Keratinocyte (primary cell): ENCODE measurements around the gene GFRA4. TPM values are rescaled to one million over a fixed set of nuclear protein-coding genes. Genes with fewer than 3 reads are reported as not detected.

Source experiments
- DNase-seq: peaks from one replicate; pipeline ENCODE4 v3.0.0-alpha.2; 2011; ENCODE audit warnings: low read depth, missing footprints, low spot score
- FAIRE-seq: peaks from 2 replicates; lab custom pipeline; 2011; peaks lifted over from hg19 to GRCh38; lab: Jason Lieb, UNC
- H2AFZ ChIP-seq: 2 replicates; pipeline ENCODE4 v1.6.0; 2012; ENCODE audit warnings: low read length, control low read depth, inconsistent platforms; ENCODE audit not compliant: control insufficient read depth
- H3K27ac ChIP-seq: 2 replicates; pipeline ENCODE4 v1.5.1; 2011; ENCODE audit warnings: low read length; ENCODE audit not compliant: control insufficient read depth, insufficient read depth
- H3K27me3 ChIP-seq: 3 replicates; pipeline ENCODE4 v1.6.0; 2011; ENCODE audit warnings: low read length; ENCODE audit not compliant: control insufficient read depth, insufficient read depth; ENCODE audit errors: extremely low read depth
- H3K36me3 ChIP-seq, 2 experiments: 2 replicates in 1 of 2; 3 replicates in 1 of 2; pipeline ENCODE4 v1.5.1; 2011; ENCODE audit warnings: low read length in 2 of 2, mild to moderate bottlenecking in 1 of 2; ENCODE audit not compliant: control insufficient read depth in 2 of 2, insufficient read depth in 2 of 2; ENCODE audit errors: extremely low read depth in 1 of 2
- H3K4me1 ChIP-seq: 3 replicates; pipeline ENCODE4 v1.5.1; 2011; ENCODE audit warnings: low read length; ENCODE audit not compliant: control insufficient read depth, insufficient read depth; ENCODE audit errors: extremely low read depth
- H3K4me2 ChIP-seq: 3 replicates; pipeline ENCODE4 v1.6.0; 2011; ENCODE audit warnings: low read depth, low read length; ENCODE audit not compliant: control insufficient read depth, insufficient read depth; ENCODE audit errors: extremely low read depth
- H3K4me3 ChIP-seq, 3 experiments: fragments of 200-600 bp in 1 of 3; sonication (generic) in 1 of 3; 2 replicates in 2 of 3; 3 replicates in 1 of 3; pipeline ENCODE4 v1.5.1; 2011 to 2016; ENCODE audit warnings: low read length in 3 of 3, mild to moderate bottlenecking in 3 of 3, control low read depth in 2 of 3, inconsistent platforms in 1 of 3, low read depth in 1 of 3, mixed read lengths in 1 of 3, mixed run types in 1 of 3, moderate library complexity in 1 of 3; ENCODE audit not compliant: control insufficient read depth in 2 of 3, insufficient read depth in 2 of 3; ENCODE audit errors: extremely low read depth in 1 of 3
- H3K79me2 ChIP-seq: 2 replicates; pipeline ENCODE4 v1.6.0; 2012; ENCODE audit warnings: low read length; ENCODE audit not compliant: control insufficient read depth, insufficient read depth
- H3K9ac ChIP-seq: 3 replicates; pipeline ENCODE4 v1.6.0; 2011; ENCODE audit warnings: low read length; ENCODE audit not compliant: control insufficient read depth, insufficient read depth; ENCODE audit errors: extremely low read depth
- H3K9me1 ChIP-seq: 3 replicates; pipeline ENCODE4 v1.6.0; 2011; ENCODE audit warnings: low read length; ENCODE audit not compliant: control insufficient read depth, insufficient read depth; ENCODE audit errors: extremely low read depth
- H3K9me3 ChIP-seq: 2 replicates; pipeline ENCODE4 v1.5.1; 2012; ENCODE audit warnings: low read depth, low read length; ENCODE audit not compliant: control insufficient read depth
- H4K20me1 ChIP-seq: 3 replicates; pipeline ENCODE4 v1.6.0; 2011; ENCODE audit warnings: low read length; ENCODE audit not compliant: control insufficient read depth, insufficient read depth; ENCODE audit errors: extremely low read depth
- CTCF ChIP-seq, 3 experiments: IDR thresholded peaks in 1 of 3; conservative IDR thresholded peaks in 1 of 3; optimal IDR thresholded peaks in 1 of 3; 2 replicates in 2 of 3; 3 replicates in 1 of 3; pipeline versions ENCODE3 to v1.5.1; 2011; ENCODE audit warnings: low read length in 3 of 3, mild to moderate bottlenecking in 3 of 3, moderate library complexity in 2 of 3, control low read depth in 1 of 3, inconsistent platforms in 1 of 3; ENCODE audit not compliant: insufficient read depth in 2 of 3; ENCODE audit errors: extremely low read depth in 1 of 3
- EZH2 ChIP-seq: IDR thresholded peaks from one replicate; pipeline ENCODE4 v1.6.1; 2012; ENCODE audit warnings: inconsistent platforms, mild to moderate bottlenecking, low read length, moderate library complexity
- dilution Hi-C: fragments of 300-500 bp; cut with MboI; formaldehyde crosslinking; loops from one replicate; pipeline ENCODE4 v1.7.0; 2020; ENCODE audit warnings: low sequenced_read_pairs; ENCODE audit not compliant: extremely low pct_ligation_motif_present
- polyA plus RNA-seq, 5 experiments: library from polyadenylated mRNA; depleted of rRNA in 3 of 5; stranded (reverse) in 3 of 5; stranded (forward) in 1 of 5; unstranded in 1 of 5; fragments of >200 nt; gene quantifications; 1 replicate in 1 of 5; 2 replicates in 3 of 5; 3 replicates in 1 of 5; pipeline versions ENCODE4 v1.2.1 to v1.2.3, GENCODE V29; 2011 to 2012; ENCODE audit warnings: missing spikeins in 2 of 5, low read depth in 1 of 5, low replicate concordance in 1 of 5

The GFRA4 gene
- polyA plus RNA-seq, 1 donor (not counting 4 experiments of a cell fraction or from before 2014, with no cell fraction given) = not detected

GRCh38 chr20:3679749-3680700 lies 16.8 kb upstream of the GFRA4 start:
- no peaks in the 10 kb centered on the region for H3K9me3 ChIP-seq
- DNase-seq = no peak
- H3K9me1 ChIP-seq = no peaks in the 10 kb centered on the region
- no peak overlapping the region for H3K9ac ChIP-seq
- no peak for FAIRE-seq
- no peak overlapping the region for H3K4me3 ChIP-seq
- no peaks in the 10 kb centered on the region for H4K20me1 ChIP-seq
- TF ChIP-seq CTCF (optimal IDR thresholded peaks at IDR 0.05 in 1 of 3, IDR thresholded peaks at IDR 0.05 in 1 of 3, conservative IDR thresholded peaks at IDR 0.05 in 1 of 3; ENCODE audit: extremely low read depth in 1 of 3, insufficient read depth in 2 of 3, low read length in 3 of 3) = no peak
- no peak for TF ChIP-seq EZH2
- H3K27ac ChIP-seq = no peak overlapping the region
- H3K79me2 ChIP-seq = no peaks in the 10 kb centered on the region
- no peaks in the 10 kb centered on the region for H3K4me1 ChIP-seq
- no peak overlapping the region for H3K4me2 ChIP-seq
- H3K36me3 ChIP-seq = no peaks in the 10 kb centered on the region
- H3K27me3 ChIP-seq = peaks cover 63% of the 10 kb centered on the region
- H2AFZ ChIP-seq = no peak overlapping the region
- dilution Hi-C loops = no loop called here

GRCh38 chr20:3678856-3679720 lies 15.9 kb upstream of the GFRA4 start:
- H3K9me1 ChIP-seq = no peaks in the 10 kb centered on the region
- no peak overlapping the region for H3K4me2 ChIP-seq
- H3K27ac ChIP-seq = no peak overlapping the region
- DNase-seq (no peak), FAIRE-seq (no peak)
- no peak overlapping the region for H3K9ac ChIP-seq
- H3K4me3 ChIP-seq = no peak overlapping the region
- dilution Hi-C loops = no loop called here
- H4K20me1 ChIP-seq = no peaks in the 10 kb centered on the region
- no peak overlapping the region for H2AFZ ChIP-seq
- H3K9me3 ChIP-seq = no peaks in the 10 kb centered on the region
- no peaks in the 10 kb centered on the region for H3K4me1 ChIP-seq
- TF ChIP-seq EZH2 (no peak), CTCF (optimal IDR thresholded peaks at IDR 0.05 in 1 of 3, IDR thresholded peaks at IDR 0.05 in 1 of 3, conservative IDR thresholded peaks at IDR 0.05 in 1 of 3; ENCODE audit: extremely low read depth in 1 of 3, insufficient read depth in 2 of 3, low read length in 3 of 3) (no peak)
- H3K79me2 ChIP-seq = no peaks in the 10 kb centered on the region
- no peaks in the 10 kb centered on the region for H3K36me3 ChIP-seq
- H3K27me3 ChIP-seq = peaks cover 73% of the 10 kb centered on the region
